ENCODE results near the gene SIX5.

Gene SIX5

GRCh38 chr19:45792470-45793177 is 23.6 kb upstream of the SIX5 start, which contains the start of gene DMWD:
Gene DMWD, minus strand, starts transcription at chr19:45792845. Its CDS starts 89 bp downstream, at chr19:45792756.
- DNase-seq, result peak; percentile 71 to 98 (median 95)

- DNase-seq, result no peak
These were observed 22.9 kb upstream of the SIX5 start for GRCh38 chr19:45791744-45792469.

- peak in 3 of 14 donors; percentile 12 to 26 (median 18) for DNase-seq
These were observed 21.9 kb upstream of the SIX5 start for GRCh38 chr19:45790942-45791341.

GRCh38 chr19:45789035-45789786 is 20.2 kb upstream of the SIX5 start:
- no peak for DNase-seq

- DNase-seq, result no peak
These were observed 17.5 kb upstream of the SIX5 start for GRCh38 chr19:45786533-45786894.

GRCh38 chr19:45785781-45786532 is 16.9 kb upstream of the SIX5 start:
- no peak for DNase-seq

- DNase-seq, result no peak
These were observed 16.0 kb upstream of the SIX5 start for GRCh38 chr19:45785097-45785496.

- no peak for DNase-seq
These were observed 15.0 kb upstream of the SIX5 start for GRCh38 chr19:45784096-45784495.

GRCh38 chr19:45782820-45783785 is 14.1 kb upstream of the SIX5 start:
- peak in 3 of 14 donors; percentile 9 to 61 (median 10) for DNase-seq

- peak in 2 of 14 donors; percentile 13 to 41 for DNase-seq
These were observed 13.2 kb upstream of the SIX5 start, which contains the start of gene DMPK for GRCh38 chr19:45782162-45782691. Gene DMPK, minus strand, starts transcription at chr19:45782490. Its CDS starts 138 bp downstream, at chr19:45782352.

- peak in 1 of 14 donors; percentile 54 for DNase-seq
These were observed 12.4 kb upstream of the SIX5 start for GRCh38 chr19:45781214-45782161.

GRCh38 chr19:45780448-45781213 is 11.6 kb upstream of the SIX5 start:
- DNase-seq, result no peak

GRCh38 chr19:45780146-45780447 is 11.0 kb upstream of the SIX5 start:
- no peak for DNase-seq

- DNase-seq, result no peak
These were observed 10.4 kb upstream of the SIX5 start for GRCh38 chr19:45779231-45780145.

- DNase-seq, result no peak
These were observed 9.1 kb upstream of the SIX5 start for GRCh38 chr19:45778010-45778661.

- DNase-seq, result no peak
These were observed 8.4 kb upstream of the SIX5 start for GRCh38 chr19:45777395-45777961.

- no peak for DNase-seq
These were observed 5.7 kb upstream of the SIX5 start for GRCh38 chr19:45774765-45775164.
